Natural killer cell (primary cell): ENCODE measurements around the gene P3R3URF. TPM values are rescaled to one million over a fixed set of nuclear protein-coding genes. Genes with fewer than 3 reads are reported as not detected.

Experiments
- ATAC-seq, 3 donors: fragments of 150-1000 bp in 2 of 3; fragments of 200-7000 bp in 1 of 3; cut with Tn5 transposase; 1 replicate in 1 of 3; 2 replicates in 2 of 3; pipeline ENCODE4 v1.10.0; 2021; ENCODE audit warnings: mild to moderate bottlenecking in 2 of 3, moderate library complexity in 2 of 3
- DNase-seq, 2 donors: peaks; one replicate each; pipeline versions ENCODE4 v3.0.0 to v3.0.0-alpha.2; 2013 to 2021; ENCODE audit warnings: mixed read lengths in 1 of 2
- H3K27ac ChIP-seq: one replicate; pipeline ENCODE4 v1.5.1; 2013; ENCODE audit warnings: mild to moderate bottlenecking, low read length
- H3K27me3 ChIP-seq: one replicate; pipeline ENCODE4 v1.6.1; 2013; ENCODE audit warnings: low read length; ENCODE audit not compliant: control insufficient read depth, insufficient read depth
- H3K36me3 ChIP-seq: one replicate; pipeline ENCODE4 v1.6.1; 2013; ENCODE audit warnings: low read length; ENCODE audit not compliant: control insufficient read depth, insufficient read depth
- H3K4me1 ChIP-seq: one replicate; pipeline ENCODE4 v1.6.1; 2013; ENCODE audit warnings: low read length; ENCODE audit not compliant: control insufficient read depth, insufficient read depth
- H3K4me3 ChIP-seq: one replicate; pipeline ENCODE4 v1.5.1; 2013; ENCODE audit warnings: low read length
- H3K9me3 ChIP-seq: one replicate; pipeline ENCODE4 v1.6.1; 2013; ENCODE audit warnings: low read length; ENCODE audit not compliant: control insufficient read depth, insufficient read depth
- H3K27ac Mint-ChIP-seq, 2 donors: one replicate each; pipeline ENCODE4 v1.8.0; 2022; ENCODE audit warnings: mild to moderate bottlenecking in 2 of 2, mixed read lengths in 2 of 2, moderate library complexity in 1 of 2
- H3K27me3 Mint-ChIP-seq, 2 donors: one replicate each; pipeline ENCODE4 v1.8.0; 2022; ENCODE audit warnings: low read depth in 2 of 2, mixed read lengths in 2 of 2
- H3K36me3 Mint-ChIP-seq: one replicate; pipeline ENCODE4 v1.8.0; 2022; ENCODE audit warnings: mixed read lengths
- H3K4me1 Mint-ChIP-seq, 2 donors: one replicate each; pipeline ENCODE4 v1.8.0; 2022; ENCODE audit warnings: mixed read lengths in 2 of 2
- H3K4me3 Mint-ChIP-seq: one replicate; pipeline ENCODE4 v1.8.0; 2022; ENCODE audit warnings: mild to moderate bottlenecking, moderate library complexity, mixed read lengths
- H3K9me3 Mint-ChIP-seq, 2 donors: one replicate each; pipeline ENCODE4 v1.8.0; 2022; ENCODE audit warnings: mixed read lengths in 2 of 2
- CTCF ChIP-seq: fragments of 200-600 bp; IDR thresholded peaks from one replicate; pipeline ENCODE4 v1.8.0; 2022; ENCODE audit warnings: antibody characterized with exemption
- WGBS: methylation state at CpG from one replicate; pipeline ENCODE4 v1.1.7; 2013; ENCODE audit warnings: missing lambda C conversion rate; ENCODE audit not compliant: insufficient coverage; 5-methylcytosine and 5-hydroxymethylcytosine counted together
- intact Hi-C: fragments of 100-400 bp; cut with micrococcal nuclease; formaldehyde crosslinking; loops from one replicate; pipeline ENCODE4 v1.14.2; 2022
- total RNA-seq, 4 donors: library from RNA; stranded (reverse); fragments of 120-200 nt in 1 of 4; gene quantifications; one replicate each; pipeline versions ENCODE4 v1.2.3 to v1.2.4, GENCODE V29; 2013 to 2022

The P3R3URF gene
- total RNA-seq, 3 donors from 2014 or later (not counting 1 experiment from before 2014, with no cell fraction given): not detected

- H3K27ac Mint-ChIP-seq: no peak overlapping the region
- intact Hi-C loops: no loop called here
- H3K4me3 ChIP-seq: no peak overlapping the region
Observed at GRCh38 chr1:46203738-46204405, 27.6 kb upstream of the P3R3URF start.

GRCh38 chr1:46199233-46199749, 23.0 kb upstream of the P3R3URF start:
- Histone ChIP-seq H3K36me3 (peaks cover 14% of the 10 kb centered on the region), H3K9me3 (no peaks in the 10 kb centered on the region), H3K27me3 (no peaks in the 10 kb centered on the region), H3K27ac (no peak overlapping the region), H3K4me1 (peaks cover 32% of the 10 kb centered on the region), H3K4me3 (no peak overlapping the region)
- WGBS: 100% methylated on average over 3 of the region's 3 CpGs
- ATAC-seq: no peak
- Mint-ChIP-seq H3K9me3 (no peaks in the 10 kb centered on the region), H3K27me3 (peaks cover 6 to 7% of the 10 kb centered on the region in 2 donors), H3K4me3 (peak overlapping the region; percentile 76), H3K27ac (peak overlapping the region in 1 of 2 donors; percentile 68), H3K36me3 (no peaks in the 10 kb centered on the region), H3K4me1 (peaks cover 7 to 32% of the 10 kb centered on the region in 2 donors)
- intact Hi-C loops: no loop called here
- peak in 1 of 2 donors; percentile 2 for DNase-seq
- TF ChIP-seq CTCF: no peak

More at GRCh38 chr1:46203738-46204405, 27.6 kb upstream of the P3R3URF start:
- ATAC-seq (no peak), DNase-seq (no peak)
- Mint-ChIP-seq H3K4me1 (peaks cover 7 to 17% of the 10 kb centered on the region in 2 donors), H3K9me3 (no peaks in the 10 kb centered on the region), H3K4me3 (peak overlapping the region; percentile 57), H3K36me3 (no peaks in the 10 kb centered on the region), H3K27me3 (peaks cover 6 to 7% of the 10 kb centered on the region in 2 donors)
- TF ChIP-seq CTCF: no peak
- Histone ChIP-seq H3K27ac (no peak overlapping the region), H3K36me3 (no peaks in the 10 kb centered on the region), H3K9me3 (no peaks in the 10 kb centered on the region), H3K27me3 (no peaks in the 10 kb centered on the region), H3K4me1 (peaks cover 14% of the 10 kb centered on the region)
- WGBS: 40% methylated on average over 14 of the region's 14 CpGs

GRCh38 chr1:46197964-46198811, 21.9 kb upstream of the P3R3URF start, which contains the start of gene POMGNT1:
POMGNT1 (minus strand) TSS chr1:46198434; CDS start chr1:46197821, 613 bp downstream.
- Histone ChIP-seq H3K9me3 (no peaks in the 10 kb centered on the region), H3K4me3 (peak within 1 kb of the TSS; percentile 76), H3K27ac (peak within 1 kb of the TSS; percentile 60), H3K36me3 (peaks cover 23% of the 10 kb centered on the region), H3K4me1 (peaks cover 27% of the 10 kb centered on the region), H3K27me3 (no peaks in the 10 kb centered on the region)
- intact Hi-C loops: no loop called here
- WGBS: under 1% methylated on average over 67 of the region's 67 CpGs
- Mint-ChIP-seq H3K27me3 (peaks cover 3 to 6% of the 10 kb centered on the region in 2 donors), H3K36me3 (no peaks in the 10 kb centered on the region), H3K4me3 (peak within 1 kb of the TSS; percentile 76), H3K4me1 (peaks cover 6 to 22% of the 10 kb centered on the region in 2 donors), H3K27ac (peak within 1 kb of the TSS in 1 of 2 donors; percentile 68), H3K9me3 (no peaks in the 10 kb centered on the region)
- TF ChIP-seq CTCF: no peak
- DNase-seq (peak; percentile 74 to 77), ATAC-seq (peak; percentile 94 to 96 (median 94))
